Activated T-cell treated with anti-CD3 and anti-CD28 coated beads for 48 hours (primary cell): ENCODE results near the gene ST14.
A peak's percentile ranks its signal among the peaks of the same experiment; 100 is the strongest.

Source experiments
- DNase-seq: peaks from one replicate; pipeline ENCODE4 v3.0.0-alpha.2; 2020; ENCODE audit warnings: low read depth

Gene ST14

DNA sequence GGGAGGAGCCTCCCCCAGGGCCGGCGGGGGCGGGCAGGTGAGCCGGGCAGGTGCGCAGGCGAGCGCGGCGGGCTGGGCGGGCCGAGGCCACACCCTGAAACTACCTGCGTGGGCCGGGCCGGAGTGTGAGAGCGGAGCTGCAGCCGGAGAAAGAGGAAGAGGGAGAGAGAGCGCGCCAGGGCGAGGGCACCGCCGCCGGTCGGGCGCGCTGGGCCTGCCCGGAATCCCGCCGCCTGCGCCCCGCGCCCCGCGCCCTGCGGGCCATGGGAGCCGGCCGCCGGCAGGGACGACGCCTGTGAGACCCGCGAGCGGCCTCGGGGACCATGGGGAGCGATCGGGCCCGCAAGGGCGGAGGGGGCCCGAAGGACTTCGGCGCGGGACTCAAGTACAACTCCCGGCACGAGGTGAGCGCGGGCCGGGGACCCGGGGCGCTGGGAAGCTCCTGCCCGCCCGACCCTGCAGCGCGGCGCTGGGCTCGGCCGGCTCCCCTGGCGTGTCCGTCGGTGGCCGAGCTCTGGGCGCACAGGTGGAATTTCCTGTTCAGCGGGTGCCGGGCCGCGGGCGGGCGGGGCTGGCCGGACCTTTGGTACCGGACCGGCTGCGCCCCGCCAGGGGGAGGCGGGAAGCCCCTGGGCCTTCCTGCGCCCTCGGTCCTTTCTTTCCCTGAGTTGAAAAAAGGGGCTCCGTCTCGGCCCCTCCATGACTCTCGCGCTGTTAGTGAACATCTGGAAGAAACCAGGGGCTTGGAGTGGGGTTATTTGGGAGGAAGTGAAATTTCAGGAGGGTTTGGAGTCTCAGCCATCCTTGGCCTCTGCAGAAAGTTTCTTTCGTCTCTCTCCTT, at the start of gene ST14:
Gene ST14, plus strand, starts transcription at position 126 of the 841 bp plus-strand sequence. Its CDS starts 198 bp downstream, at position 324.
- no peak for DNase-seq

DNA sequence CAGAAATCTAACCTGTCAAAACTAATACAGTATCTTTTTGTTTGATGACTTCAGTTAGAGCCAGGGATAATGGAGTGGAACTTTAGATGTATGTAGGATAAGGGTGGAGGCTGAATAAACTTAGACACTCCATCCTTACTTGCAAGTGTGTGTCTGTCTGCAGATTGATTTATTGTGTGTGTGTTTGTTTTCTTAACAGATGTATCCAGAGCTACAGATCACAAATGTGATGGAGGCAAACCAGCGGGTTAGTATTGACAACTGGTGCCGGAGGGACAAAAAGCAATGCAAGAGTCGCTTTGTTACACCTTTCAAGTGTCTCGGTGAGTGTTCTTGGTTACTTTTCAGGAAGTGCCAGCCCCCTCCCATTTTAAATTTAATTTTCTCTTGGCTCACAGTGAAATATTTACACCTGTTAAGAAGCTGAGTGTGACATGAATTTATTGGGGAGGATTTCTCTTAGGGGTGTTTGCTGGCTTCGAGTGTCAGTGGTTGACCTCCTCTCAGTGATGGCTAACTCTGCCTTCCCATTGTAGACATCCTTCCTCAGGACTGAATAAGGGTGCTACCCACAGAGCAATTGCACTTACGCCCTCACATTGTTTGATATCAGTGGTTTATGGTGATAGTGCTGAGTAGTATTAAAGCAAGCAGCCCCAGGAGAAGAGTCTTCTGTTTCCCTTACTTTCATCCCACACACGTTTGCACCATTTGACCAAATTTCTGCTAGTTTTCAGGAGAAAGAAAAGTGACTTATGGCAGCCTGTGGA, 49.1 kb upstream of the ST14 start:
- DNase-seq: no peak

DNA sequence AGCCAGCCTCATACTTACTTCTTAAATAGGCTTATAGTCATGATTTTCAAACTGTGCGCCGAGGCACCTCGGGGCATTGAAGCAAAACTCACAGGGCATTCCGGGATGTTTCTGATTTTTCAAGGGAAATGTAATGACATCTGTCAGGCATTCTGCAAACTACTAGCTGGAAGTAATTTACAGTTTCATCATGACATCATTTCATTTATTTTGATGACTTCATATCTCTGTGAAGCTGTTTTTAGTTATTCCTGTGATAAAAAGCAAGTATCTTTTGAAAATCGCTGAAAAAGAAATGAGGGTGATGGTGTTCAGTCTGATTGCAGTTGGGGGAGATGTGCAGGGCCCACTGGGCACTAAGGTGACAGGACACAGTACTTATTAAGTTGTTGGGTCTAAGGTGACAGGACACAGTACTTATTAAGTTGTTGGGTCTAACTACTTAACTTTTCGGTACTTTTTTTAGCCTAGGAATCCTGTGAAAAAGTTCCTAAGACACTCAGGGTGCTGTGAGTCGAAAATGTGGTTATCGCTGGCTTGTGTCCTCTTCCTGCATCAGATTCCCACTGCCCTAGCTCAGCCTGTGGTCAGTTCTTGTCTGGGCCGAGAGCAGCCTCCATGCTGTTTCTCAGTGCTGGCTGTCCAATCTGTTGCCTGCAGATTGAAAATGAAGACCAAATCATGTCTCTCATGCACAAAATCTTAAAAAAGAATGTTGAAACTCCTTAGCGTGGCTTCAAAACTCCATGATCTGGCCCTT, 47.3 kb upstream of the ST14 start:
- DNase-seq: no peak

DNA sequence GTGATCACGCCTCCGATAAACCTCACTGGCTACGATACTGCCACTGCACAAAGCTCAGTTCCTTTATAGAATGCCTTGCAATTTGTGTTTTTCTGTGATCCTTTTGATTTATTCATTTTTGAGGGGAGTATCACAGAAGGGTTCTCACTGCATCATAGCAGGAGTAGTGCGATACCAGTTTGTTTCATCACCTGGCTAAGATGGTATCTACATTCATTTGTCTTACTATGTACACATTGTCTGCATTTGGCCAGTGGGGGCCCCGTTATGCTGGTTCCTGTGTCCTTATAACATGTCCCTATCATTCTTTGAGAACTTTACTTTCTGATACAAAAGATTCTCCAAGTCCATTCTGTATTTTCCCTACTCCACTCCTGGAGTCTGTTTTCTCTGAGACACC, 45.3 kb upstream of the ST14 start:
- no peak for DNase-seq

DNA sequence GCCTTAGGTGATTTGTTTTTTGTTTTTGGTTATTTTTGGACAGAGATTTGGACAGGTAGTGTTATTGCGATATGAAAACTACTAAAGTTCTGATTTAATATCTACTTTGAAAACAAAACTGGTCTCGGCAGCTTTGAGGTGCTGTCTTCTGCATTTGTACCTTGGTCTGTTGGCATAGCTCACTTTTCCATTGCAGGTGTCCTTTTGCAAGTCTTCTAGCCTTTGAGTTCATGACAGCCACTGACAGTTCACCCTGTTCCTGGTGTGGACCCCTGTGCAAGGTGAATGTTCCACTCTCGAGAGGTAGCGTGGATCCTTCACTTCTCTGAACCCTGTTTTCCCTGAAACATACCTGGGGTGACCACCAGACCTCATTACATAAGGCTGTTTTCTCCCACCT, 44.9 kb upstream of the ST14 start:
- DNase-seq: no peak

DNA sequence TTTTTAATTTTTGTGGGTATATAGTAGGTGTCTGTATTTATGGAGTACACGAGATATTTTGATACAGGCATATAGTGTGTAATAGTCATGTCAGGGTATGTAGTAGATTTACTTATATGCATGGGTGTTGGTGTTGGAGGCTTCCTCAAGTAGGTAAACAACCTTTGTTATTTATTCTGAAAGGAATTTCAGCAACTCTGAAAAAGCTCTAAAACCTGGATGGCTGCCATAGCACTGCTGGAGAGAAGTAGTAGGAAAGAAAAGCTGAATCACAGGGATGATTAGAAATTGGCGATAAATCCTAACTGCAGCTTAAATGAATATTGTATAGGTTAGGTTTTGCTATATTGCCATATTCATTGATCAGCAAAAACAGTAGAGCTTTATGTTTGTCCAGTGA, 44.4 kb upstream of the ST14 start:
- DNase-seq: no peak

DNA sequence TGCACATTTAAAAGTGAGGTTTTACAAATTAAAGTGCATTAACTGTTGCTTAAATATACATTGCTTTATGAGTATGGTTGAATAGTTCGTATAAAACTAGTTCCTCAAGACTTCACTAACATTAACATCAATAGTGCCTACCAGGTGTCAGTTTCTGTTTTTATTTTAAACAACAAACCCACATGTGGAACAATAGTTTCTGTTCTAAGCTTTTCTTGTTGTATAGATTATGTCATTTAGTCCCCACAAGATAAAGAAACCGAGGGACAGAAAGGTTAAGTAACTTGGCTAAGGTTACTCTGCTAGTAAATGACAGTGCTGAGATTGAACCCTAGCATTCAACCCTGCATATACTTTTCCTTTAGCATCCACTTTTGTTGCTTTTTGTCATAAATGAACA, 41.4 kb upstream of the ST14 start:
- no peak for DNase-seq

DNA sequence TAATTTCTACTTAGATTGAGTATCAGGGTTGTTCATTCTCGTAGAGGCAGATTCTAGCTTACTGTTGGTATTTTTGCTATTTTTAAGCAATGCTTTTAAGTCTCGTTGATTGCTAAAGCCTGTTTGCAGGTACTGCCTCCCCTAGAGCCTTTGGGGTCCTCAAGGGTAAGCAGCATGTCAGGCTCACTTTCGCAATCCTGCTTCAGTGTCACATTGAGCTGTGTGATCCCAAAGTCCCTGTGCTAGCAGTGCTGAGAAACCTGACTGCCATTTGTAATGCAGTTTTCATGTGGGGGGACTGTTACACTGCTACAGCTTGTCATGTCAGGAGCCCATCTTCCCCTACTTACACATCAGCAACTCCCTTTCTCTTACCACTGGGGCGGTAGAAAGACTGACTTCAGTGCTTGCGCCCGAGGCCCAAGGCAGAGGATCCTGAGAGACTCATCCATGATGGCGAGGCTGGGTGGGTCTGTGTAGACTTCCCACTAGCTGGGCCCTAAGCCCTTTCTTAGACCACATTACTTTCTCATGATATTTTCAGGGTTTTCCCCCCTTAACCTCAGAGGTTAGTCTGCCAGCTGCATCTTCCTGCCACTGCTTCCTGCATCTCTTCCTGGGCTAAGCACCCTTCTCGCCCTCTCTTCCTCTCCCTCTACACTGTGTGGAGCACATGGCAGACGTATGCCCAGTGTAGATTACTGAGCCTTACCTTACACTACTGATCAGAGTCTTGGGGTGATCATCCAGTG, 40.8 kb upstream of the ST14 start:
- no peak for DNase-seq

DNA sequence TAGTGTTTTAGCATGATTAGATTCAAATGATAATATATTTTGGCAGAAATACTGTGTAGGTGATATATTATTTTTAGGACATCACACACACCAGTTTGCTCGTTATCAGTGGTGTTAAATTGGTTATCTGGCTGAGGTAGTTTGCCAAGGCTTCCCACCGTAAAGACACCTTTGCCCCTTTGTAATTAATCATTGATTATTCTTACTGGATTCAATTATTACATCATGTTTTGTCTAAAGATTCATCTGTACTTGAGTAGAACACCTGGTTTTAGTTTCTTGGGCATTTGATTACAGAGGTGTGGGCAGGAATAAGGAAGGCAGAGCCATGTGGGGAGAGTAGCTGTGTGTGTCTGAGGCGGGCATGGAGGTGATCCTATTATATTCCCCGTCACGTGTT, 39.5 kb upstream of the ST14 start:
- DNase-seq: no peak

DNA sequence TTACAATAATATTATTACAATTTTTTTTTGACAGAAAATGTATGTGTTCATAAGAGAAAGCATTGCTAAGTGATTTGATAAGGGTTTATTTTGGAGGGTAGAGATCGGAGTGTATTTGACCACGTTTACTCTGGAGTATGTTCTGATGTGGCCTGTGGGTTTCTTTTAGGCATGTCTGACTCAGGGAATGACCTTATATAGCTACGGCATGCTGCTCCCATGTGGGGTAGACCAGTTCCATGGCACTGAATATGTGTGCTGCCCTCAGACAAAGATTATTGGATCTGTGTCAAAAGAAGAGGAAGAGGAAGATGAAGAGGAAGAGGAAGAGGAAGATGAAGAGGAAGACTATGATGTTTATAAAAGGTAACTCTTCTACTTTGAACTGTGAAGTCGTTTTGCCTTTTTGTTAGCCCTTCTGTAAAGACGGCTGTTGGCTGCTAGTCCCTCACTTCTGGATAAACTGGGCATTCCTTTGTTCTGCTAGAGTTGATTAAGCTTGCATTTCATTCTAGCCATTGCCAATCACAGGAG, 38.1 kb upstream of the ST14 start:
- DNase-seq: no peak

DNA sequence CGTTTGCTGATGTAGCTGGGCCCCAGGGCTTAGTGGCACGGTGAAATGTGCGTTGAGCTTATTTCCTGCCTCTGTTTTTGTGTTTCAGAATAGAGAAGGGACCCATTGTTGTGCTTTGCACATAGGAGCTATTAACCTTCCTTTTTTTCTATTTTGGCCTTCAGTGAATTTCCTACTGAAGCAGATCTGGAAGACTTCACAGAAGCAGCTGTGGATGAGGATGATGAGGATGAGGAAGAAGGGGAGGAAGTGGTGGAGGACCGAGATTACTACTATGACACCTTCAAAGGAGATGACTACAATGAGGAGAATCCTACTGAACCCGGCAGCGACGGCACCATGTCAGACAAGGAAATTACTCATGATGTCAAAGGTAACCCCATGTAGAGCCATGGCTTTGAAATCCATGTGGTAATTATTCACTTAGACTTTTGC, 37.4 kb upstream of the ST14 start:
- DNase-seq: peak; percentile 27

DNA sequence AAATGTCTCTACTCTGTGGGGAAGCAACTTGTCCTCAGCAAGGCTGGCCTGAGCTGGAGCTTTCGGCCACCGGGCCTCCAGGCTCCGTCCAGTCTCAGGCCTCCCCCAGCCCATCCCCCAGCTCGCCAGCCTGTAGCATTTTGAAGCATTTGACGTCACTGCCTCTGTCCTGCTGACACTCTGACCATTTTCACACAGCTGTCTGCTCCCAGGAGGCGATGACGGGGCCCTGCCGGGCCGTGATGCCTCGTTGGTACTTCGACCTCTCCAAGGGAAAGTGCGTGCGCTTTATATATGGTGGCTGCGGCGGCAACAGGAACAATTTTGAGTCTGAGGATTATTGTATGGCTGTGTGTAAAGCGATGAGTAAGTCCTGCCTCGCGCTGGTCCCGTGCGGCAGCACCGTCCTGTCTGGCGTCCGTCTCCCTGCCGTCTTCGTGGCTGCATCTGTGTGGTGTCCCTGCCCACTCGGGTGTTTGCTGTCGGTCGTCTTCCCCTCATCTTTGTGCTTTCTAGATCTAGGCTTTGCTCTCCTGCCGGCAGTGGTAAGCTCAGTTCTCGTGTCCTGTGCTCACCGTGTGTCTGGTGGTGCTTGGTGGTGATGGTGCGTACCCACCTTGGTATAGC, 36.1 kb upstream of the ST14 start:
- DNase-seq: no peak

DNA sequence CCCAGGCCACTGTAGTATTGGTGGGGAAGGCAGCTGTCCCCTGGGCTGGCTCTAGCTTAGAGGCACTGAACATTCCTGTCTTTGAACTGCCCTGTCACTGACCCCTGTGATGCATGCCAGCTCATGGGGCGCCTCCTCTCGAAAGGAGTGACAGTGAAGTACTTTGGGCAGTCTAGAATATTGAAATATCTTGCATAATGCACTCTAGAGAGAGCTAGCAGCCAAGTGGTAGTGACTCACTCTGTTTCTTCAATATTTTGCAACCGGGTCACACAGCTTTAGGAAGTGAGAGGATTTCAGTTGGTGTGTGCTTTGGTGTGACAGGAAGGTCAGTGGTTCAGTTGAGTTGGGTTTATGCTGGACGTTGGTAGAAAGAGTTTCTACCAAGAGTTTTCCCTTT, 35.5 kb upstream of the ST14 start:
- no peak for DNase-seq

DNA sequence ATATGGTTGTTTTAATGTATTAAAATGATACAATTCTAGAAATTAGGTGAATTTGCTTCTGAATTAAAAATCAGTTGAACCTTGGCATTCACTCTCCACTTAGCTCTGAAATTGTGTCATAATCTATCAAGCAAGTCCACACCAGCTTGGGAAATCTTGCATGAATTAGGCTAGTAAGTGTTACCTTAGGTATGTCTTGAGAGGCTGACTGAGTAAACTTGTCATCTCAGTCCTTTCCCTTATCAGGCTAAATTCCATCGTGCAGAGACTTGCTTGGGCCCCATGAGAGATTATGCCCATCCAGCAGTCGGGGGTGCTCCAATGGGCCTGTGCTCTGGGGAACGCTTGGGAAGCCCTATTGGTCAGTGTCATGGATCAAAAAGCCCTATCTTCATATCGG, 33.9 kb upstream of the ST14 start:
- DNase-seq: no peak

DNA sequence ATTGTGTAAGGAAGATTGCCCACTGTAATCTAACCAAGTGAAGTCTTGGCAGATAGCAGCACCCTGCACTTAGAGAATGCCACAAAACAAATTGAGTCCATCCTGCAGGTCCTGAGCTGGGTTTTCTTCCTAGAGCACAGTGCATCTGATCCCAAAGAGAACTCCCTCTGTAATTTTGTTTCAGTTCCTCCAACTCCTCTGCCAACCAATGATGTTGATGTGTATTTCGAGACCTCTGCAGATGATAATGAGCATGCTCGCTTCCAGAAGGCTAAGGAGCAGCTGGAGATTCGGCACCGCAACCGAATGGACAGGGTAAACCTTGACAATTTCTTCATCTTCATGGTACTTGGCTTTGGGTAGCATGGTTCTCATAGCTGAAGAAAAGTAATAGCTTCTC, 33.1 kb upstream of the ST14 start:
- no peak for DNase-seq

DNA sequence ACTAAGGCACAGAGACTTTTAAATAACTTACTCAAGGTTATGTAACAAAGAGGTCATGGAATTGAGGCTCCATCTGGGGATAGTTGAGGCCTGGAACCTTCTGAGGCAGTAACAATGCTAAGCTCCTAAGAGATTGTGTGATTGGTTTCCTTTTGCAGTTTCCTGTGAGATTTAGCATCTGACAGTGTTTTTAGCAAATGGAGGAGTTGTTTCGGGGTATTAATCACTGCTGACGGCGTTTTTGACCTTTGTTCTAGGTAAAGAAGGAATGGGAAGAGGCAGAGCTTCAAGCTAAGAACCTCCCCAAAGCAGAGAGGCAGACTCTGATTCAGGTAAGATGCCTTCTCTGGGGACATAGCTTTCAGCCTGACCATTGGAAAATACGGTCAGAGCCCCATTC, 32.1 kb upstream of the ST14 start:
- no peak for DNase-seq

DNA sequence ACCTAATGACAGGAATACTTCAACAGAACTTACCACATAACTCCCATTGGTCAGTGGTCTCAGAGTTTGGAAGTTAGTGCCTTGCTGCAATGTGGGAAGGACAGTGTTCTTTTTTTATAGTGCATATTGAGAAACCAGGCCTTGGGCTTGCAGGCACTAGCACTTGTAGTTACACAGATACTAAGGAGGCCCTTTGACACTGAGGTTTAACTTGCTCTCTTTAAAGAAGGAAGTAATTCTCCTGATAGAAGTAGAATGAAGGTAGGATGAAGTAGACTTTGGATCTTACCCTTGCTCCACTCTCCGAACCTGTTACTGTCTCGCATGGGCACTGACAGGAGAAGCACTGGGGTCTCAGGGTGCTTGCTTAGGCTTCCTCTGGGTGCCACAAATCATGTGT, 31.0 kb upstream of the ST14 start:
- no peak for DNase-seq

DNA sequence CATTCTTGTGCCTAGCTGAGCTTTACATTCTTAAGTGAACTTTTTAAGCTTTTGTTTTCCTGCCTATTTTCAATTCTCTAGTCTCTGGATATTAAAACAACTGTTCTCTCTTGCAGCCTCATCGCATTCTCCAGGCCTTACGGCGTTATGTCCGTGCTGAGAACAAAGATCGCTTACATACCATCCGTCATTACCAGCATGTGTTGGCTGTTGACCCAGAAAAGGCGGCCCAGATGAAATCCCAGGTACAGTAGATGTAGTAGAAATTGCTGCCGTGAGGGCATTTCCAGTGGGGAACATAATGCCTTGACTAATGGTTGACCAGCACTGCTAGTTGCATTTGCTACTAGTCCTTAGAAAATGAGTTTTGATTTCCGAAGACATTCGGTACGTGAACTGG, 29.7 kb upstream of the ST14 start:
- DNase-seq: no peak

DNA sequence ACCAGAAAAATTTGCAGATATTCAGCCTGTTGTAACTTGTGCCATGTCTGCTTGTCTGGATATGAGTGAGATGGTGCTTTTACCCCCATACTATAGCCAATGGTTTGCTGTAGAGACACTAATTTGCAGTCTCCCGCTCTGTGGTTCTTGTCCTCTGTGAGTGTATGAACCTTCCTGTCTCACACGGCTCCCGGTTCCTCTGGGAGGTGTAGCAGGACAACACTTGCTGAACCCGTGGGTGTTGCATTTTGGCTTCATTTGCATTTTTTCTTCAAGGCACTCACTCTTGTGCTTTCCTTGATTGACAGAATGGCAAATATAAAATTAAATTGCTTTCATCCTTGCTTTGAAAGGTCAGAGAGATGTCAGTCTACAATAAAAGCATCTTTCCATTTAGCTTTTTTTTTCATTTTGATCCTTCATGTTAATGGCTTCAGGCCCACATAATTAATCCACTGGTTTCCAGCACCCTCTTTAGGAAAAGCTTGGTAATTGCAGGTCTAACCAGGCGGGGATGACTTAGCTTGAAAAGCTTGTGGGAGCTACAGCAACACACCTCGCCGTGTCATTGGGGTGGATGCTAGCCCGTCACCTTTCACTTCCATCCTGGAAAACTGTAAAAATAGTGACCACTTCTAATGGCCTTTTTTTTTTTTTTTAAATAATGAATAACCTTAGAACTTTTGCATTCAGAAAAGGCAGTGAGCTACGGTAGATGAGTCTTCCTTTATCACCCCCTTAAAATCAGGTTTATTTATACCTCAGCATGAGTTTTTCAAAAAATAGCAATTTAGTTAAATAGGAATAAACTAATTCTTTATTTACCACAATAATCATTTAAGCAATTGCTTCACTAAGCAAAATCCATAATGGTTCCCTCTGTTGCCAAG, 27.4 kb upstream of the ST14 start:
- peak; percentile 21 for DNase-seq

DNA sequence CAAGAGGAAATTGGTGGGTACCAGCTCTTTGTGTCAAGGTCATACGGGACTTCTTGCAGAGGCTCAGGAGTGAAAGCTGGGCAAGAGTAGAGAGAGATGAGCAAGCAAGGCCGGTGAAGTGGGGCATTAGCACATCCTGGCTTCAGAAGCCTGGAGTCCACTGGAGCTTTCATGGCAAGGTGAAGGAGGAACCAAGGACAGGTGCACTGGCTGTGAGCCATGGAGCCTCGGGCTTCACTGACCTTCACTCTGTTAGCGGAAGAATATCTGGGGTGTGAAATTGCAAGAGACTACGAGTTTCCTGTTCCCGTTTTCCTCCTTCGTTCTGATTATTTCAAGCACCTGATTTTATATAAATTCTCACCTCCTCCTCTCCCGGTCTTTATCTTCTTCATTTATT, 25.9 kb upstream of the ST14 start:
- DNase-seq: no peak
